ENCODE results near the gene RFC3. TPM values are rescaled to one million over a fixed set of nuclear protein-coding genes. Genes with fewer than 3 reads are reported as not detected.

RFC3 gene
- total RNA-seq, 1 experiment from 2014 or later, result 19.0 TPM

DNA sequence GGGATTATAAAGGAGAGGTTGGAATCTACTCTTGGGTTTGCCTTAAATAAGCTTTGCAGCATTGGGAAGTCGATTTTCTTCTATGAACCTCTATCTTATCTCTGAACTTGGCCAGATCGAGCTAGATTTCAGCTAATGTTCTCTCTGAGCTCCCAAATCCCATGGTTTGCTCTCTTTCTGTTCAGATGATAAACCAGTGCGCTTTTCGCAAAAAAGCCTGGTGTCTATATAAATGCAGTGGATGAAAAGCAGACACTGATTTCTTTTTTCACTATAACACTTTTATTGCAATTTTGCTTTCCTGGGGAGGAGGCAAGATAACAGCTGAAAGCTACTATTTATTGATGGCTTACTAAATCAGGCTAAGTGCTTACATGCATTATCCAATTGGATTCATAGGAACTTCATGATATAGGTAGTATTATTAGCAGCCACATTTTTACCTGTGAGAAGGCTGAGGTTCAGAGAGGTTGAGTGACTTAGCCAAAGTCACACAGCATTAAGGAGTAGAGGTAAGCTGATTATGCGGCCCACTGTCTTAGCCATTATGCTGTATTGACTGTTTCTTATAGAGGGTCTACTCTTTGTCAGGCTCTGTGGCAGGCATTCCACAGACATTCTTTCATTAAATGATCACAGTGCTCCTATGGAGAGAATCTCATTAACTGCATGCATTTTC is 58.9 kb downstream of the RFC3 start:
- ChIA-PET POLR2A (no interaction called here), CTCF (no interaction called here)
- in situ Hi-C loops (cut with HindIII; ENCODE audit: low pct_unique_long_range_greater_than_20kb, low sequenced_read_pairs), result no loop called here
- Histone ChIP-seq H3K9me3 (ENCODE audit: control insufficient read depth, insufficient read depth, low read depth, low read length) (no peaks in the 10 kb centered on the region), H3K4me1 (ENCODE audit: control insufficient read depth, insufficient read depth, low read length) (no peaks in the 10 kb centered on the region), H3K27ac (ENCODE audit: low read length) (no peak overlapping the region), H3K36me3 (ENCODE audit: control insufficient read depth, insufficient read depth, low read length) (no peaks in the 10 kb centered on the region), H3K27me3 (ENCODE audit: control insufficient read depth, insufficient read depth, low read length) (no peaks in the 10 kb centered on the region), H3K4me3 (ENCODE audit: low read depth in 2 of 2, low read length in 2 of 2) (no peak overlapping the region)
- ATAC-seq, result no peak
- TF ChIP-seq, protein P1, sequence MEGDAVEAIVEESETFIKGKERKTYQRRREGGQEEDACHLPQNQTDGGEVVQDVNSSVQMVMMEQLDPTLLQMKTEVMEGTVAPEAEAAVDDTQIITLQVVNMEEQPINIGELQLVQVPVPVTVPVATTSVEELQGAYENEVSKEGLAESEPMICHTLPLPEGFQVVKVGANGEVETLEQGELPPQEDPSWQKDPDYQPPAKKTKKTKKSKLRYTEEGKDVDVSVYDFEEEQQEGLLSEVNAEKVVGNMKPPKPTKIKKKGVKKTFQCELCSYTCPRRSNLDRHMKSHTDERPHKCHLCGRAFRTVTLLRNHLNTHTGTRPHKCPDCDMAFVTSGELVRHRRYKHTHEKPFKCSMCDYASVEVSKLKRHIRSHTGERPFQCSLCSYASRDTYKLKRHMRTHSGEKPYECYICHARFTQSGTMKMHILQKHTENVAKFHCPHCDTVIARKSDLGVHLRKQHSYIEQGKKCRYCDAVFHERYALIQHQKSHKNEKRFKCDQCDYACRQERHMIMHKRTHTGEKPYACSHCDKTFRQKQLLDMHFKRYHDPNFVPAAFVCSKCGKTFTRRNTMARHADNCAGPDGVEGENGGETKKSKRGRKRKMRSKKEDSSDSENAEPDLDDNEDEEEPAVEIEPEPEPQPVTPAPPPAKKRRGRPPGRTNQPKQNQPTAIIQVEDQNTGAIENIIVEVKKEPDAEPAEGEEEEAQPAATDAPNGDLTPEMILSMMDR (IDR thresholded peaks at IDR 0.05), result no peak
- TF ChIP-seq, protein P2, sequence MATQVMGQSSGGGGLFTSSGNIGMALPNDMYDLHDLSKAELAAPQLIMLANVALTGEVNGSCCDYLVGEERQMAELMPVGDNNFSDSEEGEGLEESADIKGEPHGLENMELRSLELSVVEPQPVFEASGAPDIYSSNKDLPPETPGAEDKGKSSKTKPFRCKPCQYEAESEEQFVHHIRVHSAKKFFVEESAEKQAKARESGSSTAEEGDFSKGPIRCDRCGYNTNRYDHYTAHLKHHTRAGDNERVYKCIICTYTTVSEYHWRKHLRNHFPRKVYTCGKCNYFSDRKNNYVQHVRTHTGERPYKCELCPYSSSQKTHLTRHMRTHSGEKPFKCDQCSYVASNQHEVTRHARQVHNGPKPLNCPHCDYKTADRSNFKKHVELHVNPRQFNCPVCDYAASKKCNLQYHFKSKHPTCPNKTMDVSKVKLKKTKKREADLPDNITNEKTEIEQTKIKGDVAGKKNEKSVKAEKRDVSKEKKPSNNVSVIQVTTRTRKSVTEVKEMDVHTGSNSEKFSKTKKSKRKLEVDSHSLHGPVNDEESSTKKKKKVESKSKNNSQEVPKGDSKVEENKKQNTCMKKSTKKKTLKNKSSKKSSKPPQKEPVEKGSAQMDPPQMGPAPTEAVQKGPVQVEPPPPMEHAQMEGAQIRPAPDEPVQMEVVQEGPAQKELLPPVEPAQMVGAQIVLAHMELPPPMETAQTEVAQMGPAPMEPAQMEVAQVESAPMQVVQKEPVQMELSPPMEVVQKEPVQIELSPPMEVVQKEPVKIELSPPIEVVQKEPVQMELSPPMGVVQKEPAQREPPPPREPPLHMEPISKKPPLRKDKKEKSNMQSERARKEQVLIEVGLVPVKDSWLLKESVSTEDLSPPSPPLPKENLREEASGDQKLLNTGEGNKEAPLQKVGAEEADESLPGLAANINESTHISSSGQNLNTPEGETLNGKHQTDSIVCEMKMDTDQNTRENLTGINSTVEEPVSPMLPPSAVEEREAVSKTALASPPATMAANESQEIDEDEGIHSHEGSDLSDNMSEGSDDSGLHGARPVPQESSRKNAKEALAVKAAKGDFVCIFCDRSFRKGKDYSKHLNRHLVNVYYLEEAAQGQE (IDR thresholded peaks at IDR 0.05; ENCODE audit: insufficient read depth in 1 of 2, low read depth in 2 of 2, low read length in 1 of 2), result no peak
- no peak for DNase-seq (ENCODE audit: low read depth, low spot score)
- no TSS peak for BruUV-seq (replicated peaks)
- intact Hi-C loops (cut with micrococcal nuclease; ENCODE audit: unreplicated experiment), result no loop called here

DNA sequence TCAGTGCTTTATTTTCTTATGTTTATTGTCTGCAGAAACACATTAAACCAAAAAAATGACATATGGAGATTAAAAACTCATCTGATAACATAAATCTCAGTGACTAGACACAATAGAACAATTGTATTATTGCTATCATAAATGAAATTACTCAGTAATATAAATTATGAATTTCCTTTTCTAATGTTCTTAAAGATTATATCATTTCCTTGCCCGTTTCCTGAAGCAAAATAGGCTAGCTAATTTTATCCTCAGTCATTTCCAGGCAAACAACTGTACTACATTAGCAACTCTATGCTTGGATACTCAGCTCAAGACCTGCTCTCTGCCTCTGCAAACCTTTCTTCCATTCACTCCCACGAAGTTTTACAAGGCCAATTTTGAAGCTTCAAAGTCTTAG is 61.2 kb downstream of the RFC3 start:
- no peak overlapping the region for H3K4me3 ChIP-seq (ENCODE audit: low read depth in 2 of 2, low read length in 2 of 2)
- in situ Hi-C loops (cut with HindIII; ENCODE audit: low pct_unique_long_range_greater_than_20kb, low sequenced_read_pairs) (no loop called here), intact Hi-C loops (cut with micrococcal nuclease; ENCODE audit: unreplicated experiment) (no loop called here)
- ChIA-PET POLR2A (no interaction called here), CTCF (interaction anchor here (0.6 kb wide), 1 partner anchor 51 kb away, joined by 3 read pairs; no protein-coding TSS in a partner anchor)
- no peak overlapping the region for H3K27ac ChIP-seq (ENCODE audit: low read length)
- BruUV-seq (replicated peaks), result no TSS peak
- H3K4me1 ChIP-seq (ENCODE audit: control insufficient read depth, insufficient read depth, low read length), result no peaks in the 10 kb centered on the region
- DNase-seq (ENCODE audit: low read depth, low spot score) (no peak), ATAC-seq (no peak)
- H3K9me3 ChIP-seq (ENCODE audit: control insufficient read depth, insufficient read depth, low read depth, low read length), result no peaks in the 10 kb centered on the region
- no peaks in the 10 kb centered on the region for H3K27me3 ChIP-seq (ENCODE audit: control insufficient read depth, insufficient read depth, low read length)
- no peak for TF ChIP-seq TCF7L2 (IDR thresholded peaks at IDR 0.05; ENCODE audit: low read depth, low read length)
- TF ChIP-seq, protein P1 (IDR thresholded peaks at IDR 0.05), result no peak
- no peak for TF ChIP-seq POLR2AphosphoS5 (IDR thresholded peaks at IDR 0.05; ENCODE audit: low read depth, low read length)
- TF ChIP-seq SIN3A (IDR thresholded peaks at IDR 0.05; ENCODE audit: borderline replicate concordance, insufficient read depth, low read depth, low read length), result no peak
- TF ChIP-seq, protein P2 (IDR thresholded peaks at IDR 0.05; ENCODE audit: insufficient read depth in 1 of 2, low read depth in 2 of 2, low read length in 1 of 2), result no peak
- H3K36me3 ChIP-seq (ENCODE audit: control insufficient read depth, insufficient read depth, low read length), result no peaks in the 10 kb centered on the region

Measured in Panc1 (cell line).